OCI-LY7 (cell line): ENCODE measurements around the gene RDH16.

ENCODE experiments used
- EZH2phosphoT487 ChIP-seq: fragments of 200-600 bp; sonication (generic); IDR thresholded peaks from 2 replicates; pipeline ENCODE4 v1.6.1; 2018; ENCODE audit warnings: low read depth, borderline replicate concordance, mild to moderate bottlenecking, mixed run types, antibody characterized with exemption, low read length, moderate library complexity, mixed read lengths
- TF ChIP-seq, protein P1 (sequence below): fragments of 200-600 bp; sonication (generic); conservative IDR thresholded peaks from 2 replicates; pipeline ENCODE4 v1.5.1; 2014; ENCODE audit warnings: mild to moderate bottlenecking, antibody characterized with exemption, low read length, moderate library complexity, mixed read lengths

DNA sequence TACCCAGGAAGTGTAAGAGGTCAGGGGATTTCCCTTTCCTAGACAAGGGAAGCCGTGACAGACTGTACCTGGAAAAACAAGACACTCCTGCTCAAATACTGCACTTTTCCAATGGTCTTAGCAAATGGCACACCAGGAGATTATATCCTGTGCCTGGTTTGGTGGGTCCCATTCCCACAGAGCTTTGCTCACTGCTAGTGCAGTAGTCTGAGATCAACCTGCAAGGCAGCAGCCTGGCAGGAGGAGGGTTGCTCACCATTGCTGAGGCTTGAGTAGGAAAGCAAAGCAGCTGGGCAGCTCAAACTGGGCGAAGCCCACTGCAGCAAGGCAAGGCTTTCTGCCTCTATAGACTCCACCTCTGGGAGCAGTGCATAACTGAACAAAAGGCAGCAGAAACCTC, 1.0 kb upstream of the RDH16 start:
- TF ChIP-seq, protein P1, sequence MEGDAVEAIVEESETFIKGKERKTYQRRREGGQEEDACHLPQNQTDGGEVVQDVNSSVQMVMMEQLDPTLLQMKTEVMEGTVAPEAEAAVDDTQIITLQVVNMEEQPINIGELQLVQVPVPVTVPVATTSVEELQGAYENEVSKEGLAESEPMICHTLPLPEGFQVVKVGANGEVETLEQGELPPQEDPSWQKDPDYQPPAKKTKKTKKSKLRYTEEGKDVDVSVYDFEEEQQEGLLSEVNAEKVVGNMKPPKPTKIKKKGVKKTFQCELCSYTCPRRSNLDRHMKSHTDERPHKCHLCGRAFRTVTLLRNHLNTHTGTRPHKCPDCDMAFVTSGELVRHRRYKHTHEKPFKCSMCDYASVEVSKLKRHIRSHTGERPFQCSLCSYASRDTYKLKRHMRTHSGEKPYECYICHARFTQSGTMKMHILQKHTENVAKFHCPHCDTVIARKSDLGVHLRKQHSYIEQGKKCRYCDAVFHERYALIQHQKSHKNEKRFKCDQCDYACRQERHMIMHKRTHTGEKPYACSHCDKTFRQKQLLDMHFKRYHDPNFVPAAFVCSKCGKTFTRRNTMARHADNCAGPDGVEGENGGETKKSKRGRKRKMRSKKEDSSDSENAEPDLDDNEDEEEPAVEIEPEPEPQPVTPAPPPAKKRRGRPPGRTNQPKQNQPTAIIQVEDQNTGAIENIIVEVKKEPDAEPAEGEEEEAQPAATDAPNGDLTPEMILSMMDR = no peak
- no peak for TF ChIP-seq EZH2phosphoT487
